Pancreas (tissue), 10 donors: ENCODE data around the gene WASHC2A. TPM values are rescaled to one million over a fixed set of nuclear protein-coding genes. Genes with fewer than 3 reads are reported as not detected.
"Not testable (repeated sequence)": the region's sequence is repeated elsewhere in the genome, so short reads cannot be mapped to it uniquely, and the experiment has no call there.

ENCODE experiments used
- ATAC-seq, 4 donors: fragments of 200-7000 bp; cut with Tn5 transposase; one replicate each; pipeline versions ENCODE4 v1.8.0 to v1.9.1; 2020; ENCODE audit warnings: mild to moderate bottlenecking in 4 of 4, moderate library complexity in 4 of 4
- DNase-seq, 6 donors: peaks; one replicate each; pipeline ENCODE4 v3.0.0-alpha.2; 2020
- FAIRE-seq: peaks from 2 replicates; lab custom pipeline; 2012; peaks lifted over from hg19 to GRCh38; lab: Jason Lieb, UNC
- H3K27ac ChIP-seq, 4 donors: fragments of 200-600 bp; sonication (generic); 1 replicate in 3 of 4; 2 replicates in 1 of 4; pipeline versions ENCODE4 v1.5.0 to v1.8.0; 2020
- H3K27me3 ChIP-seq, 4 donors: fragments of 200-600 bp; one replicate each; pipeline ENCODE4 v1.8.0; 2021
- H3K36me3 ChIP-seq, 3 donors: fragments of 200-600 bp; sonication (generic) in 1 of 3; one replicate each; pipeline versions ENCODE4 v1.5.0 to v1.8.0; 2020 to 2021
- H3K4me1 ChIP-seq, 3 donors: fragments of 200-600 bp; one replicate each; pipeline ENCODE4 v1.8.0; 2021
- H3K4me3 ChIP-seq, 4 donors: fragments of 200-600 bp; sonication (generic) in 2 of 4; one replicate each; pipeline versions ENCODE4 v1.5.0 to v1.8.0; 2020 to 2021
- H3K9me3 ChIP-seq, 4 donors: fragments of 200-600 bp; one replicate each; pipeline ENCODE4 v1.8.0; 2021
- CTCF ChIP-seq, 4 donors: fragments of 200-600 bp; sonication (generic) in 3 of 4; IDR thresholded peaks; one replicate each; pipeline versions ENCODE4 v1.5.0 to v1.8.0; 2021; ENCODE audit warnings: antibody characterized with exemption in 4 of 4
- WGBS, 2 donors: extraction: QIAGEN DNeasy Blood & Tissue Kit; methylation state at CpG; one replicate each; pipeline ENCODE4 v1.1.7; 2013; 5-methylcytosine and 5-hydroxymethylcytosine counted together
- intact Hi-C, 3 donors: fragments of 100-400 bp; cut with DNase I; formaldehyde crosslinking; loops; one replicate each; pipeline versions ENCODE4 v1.11.1 to v1.14.2; 2022
- polyA plus RNA-seq, 2 donors: library from polyadenylated mRNA; stranded (reverse); fragments of 200-250 nt; gene quantifications; one replicate each; pipeline ENCODE4 v1.2.3, GENCODE V29; 2013
- total RNA-seq, 6 donors: library from RNA; stranded (reverse); fragmentation: NEBNext Ultra II Directional in 4 of 6; extraction: Animal tissue kit (Norgen Biotek cat#: 25700) in 4 of 6; gene quantifications; one replicate each; pipeline versions ENCODE4 v1.2.1 to v1.2.4, GENCODE V29; 2021 to 2023
- donor health status: healthy with polysubstance abuse.
- donor health status: DM: no; HTN: no; CAD: no; lungs with moderate emphysema.
- donor health status: DM: no; HTN: no; CAD: no.
- donor health status: control.
- donor health status: control.
- donor health status: Bipolar disorder and iron deficiency.
- donor health status: DM: yes; HTN: yes; CAD: no.
- donor health status: DM: no; HTN: no; CAD: no.
- donor health status: DM: no; HTN: no; CAD: no.
- donor health status: DM: yes; HTN: yes; CAD: no.

Gene WASHC2A
- total and polyA plus RNA-seq, 8 donors = 11.4 to 31.9 (median 15.0) TPM

- DNase-seq = no peak
- H3K36me3 ChIP-seq = no peaks in the 10 kb centered on the region
These were observed 40.6 kb upstream of the WASHC2A start for GRCh38 chr10:50027195-50027594.

GRCh38 chr10:50033481-50033880, 34.3 kb upstream of the WASHC2A start:
- H3K27ac ChIP-seq = no peak overlapping the region
- H3K4me1 ChIP-seq = no peaks in the 10 kb centered on the region
- H3K4me3 ChIP-seq = no peak overlapping the region
- ATAC-seq = no peak
- no peaks in the 10 kb centered on the region for H3K27me3 ChIP-seq
- 52 to 61% methylated on average over 3 of the region's 3 CpGs for WGBS, 2 donors
- intact Hi-C loops = no loop called here
- TF ChIP-seq CTCF (IDR thresholded peaks at IDR 0.05) = no peak
- H3K9me3 ChIP-seq = no peaks in the 10 kb centered on the region
- FAIRE-seq = no peak
- H3K36me3 ChIP-seq = no peaks in the 10 kb centered on the region
- no peak for DNase-seq

More at GRCh38 chr10:50027195-50027594, 40.6 kb upstream of the WASHC2A start:
- FAIRE-seq (no peak), ATAC-seq (no peak)
- intact Hi-C loops = no loop called here
- H3K4me3 ChIP-seq = no peak overlapping the region
- no peaks in the 10 kb centered on the region for H3K4me1 ChIP-seq
- no peaks in the 10 kb centered on the region for H3K9me3 ChIP-seq
- 80 to 86% methylated on average over 12 to 13 of the region's 13 CpGs for WGBS, 2 donors
- no peak for TF ChIP-seq CTCF (IDR thresholded peaks at IDR 0.05)
- H3K27me3 ChIP-seq = no peaks in the 10 kb centered on the region
- no peak overlapping the region for H3K27ac ChIP-seq

- H3K27ac ChIP-seq, H3K9me3 ChIP-seq, FAIRE-seq, DNase-seq, H3K4me1 ChIP-seq, ATAC-seq, intact Hi-C loops, H3K4me3 ChIP-seq, H3K27me3 ChIP-seq, H3K36me3 ChIP-seq: not testable (repeated sequence)
- WGBS, 2 donors = 45 to 75% methylated on average over 3 to 4 of the region's 4 CpGs
These were observed 32.4 kb upstream of the WASHC2A start for GRCh38 chr10:50035337-50035736.

DNA sequence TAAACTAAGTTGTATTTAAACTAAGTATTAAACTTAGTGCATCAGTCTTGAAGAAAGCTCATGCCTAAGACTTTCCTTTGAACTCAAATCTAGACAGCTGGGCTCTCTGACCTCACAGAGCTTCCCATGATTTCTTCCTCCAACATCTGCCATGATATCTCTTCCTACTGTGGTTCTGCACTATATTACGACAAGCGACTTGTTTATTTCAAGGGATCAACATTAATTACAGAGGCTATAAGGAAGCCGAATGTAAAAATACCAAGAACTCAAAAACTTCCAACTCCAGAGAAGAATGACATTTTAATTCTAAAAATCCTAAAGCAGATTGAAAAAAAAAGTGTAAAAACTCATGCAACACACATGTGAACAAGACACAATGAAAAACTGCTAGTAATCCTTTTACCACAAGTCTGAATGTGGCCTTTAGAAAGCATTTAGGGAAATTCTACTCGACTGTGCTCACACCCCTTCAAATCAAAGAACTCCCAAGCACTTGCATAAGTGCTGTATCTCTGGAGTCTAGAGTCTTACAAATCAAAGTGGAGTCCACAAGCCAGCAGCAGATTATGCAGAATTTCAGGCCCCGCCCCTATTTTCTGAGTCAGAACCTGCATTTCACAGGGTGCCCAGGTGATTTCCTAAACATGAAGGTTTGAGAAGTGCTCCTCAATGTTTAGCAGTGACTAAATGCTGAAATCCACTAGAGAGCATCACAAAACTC, 22.7 kb upstream of the WASHC2A start:
- DNase-seq (no peak), FAIRE-seq (no peak), ATAC-seq (no peak)
- H3K4me3 ChIP-seq = no peak overlapping the region
- no peaks in the 10 kb centered on the region for H3K36me3 ChIP-seq
- H3K4me1 ChIP-seq = no peaks in the 10 kb centered on the region
- WGBS, 2 donors = 59 to 67% methylated on average over 5 of the region's 5 CpGs
- H3K27me3 ChIP-seq = no peaks in the 10 kb centered on the region
- H3K9me3 ChIP-seq = no peaks in the 10 kb centered on the region
- TF ChIP-seq CTCF (IDR thresholded peaks at IDR 0.05) = no peak
- no peak overlapping the region for H3K27ac ChIP-seq
- intact Hi-C loops = no loop called here

DNA sequence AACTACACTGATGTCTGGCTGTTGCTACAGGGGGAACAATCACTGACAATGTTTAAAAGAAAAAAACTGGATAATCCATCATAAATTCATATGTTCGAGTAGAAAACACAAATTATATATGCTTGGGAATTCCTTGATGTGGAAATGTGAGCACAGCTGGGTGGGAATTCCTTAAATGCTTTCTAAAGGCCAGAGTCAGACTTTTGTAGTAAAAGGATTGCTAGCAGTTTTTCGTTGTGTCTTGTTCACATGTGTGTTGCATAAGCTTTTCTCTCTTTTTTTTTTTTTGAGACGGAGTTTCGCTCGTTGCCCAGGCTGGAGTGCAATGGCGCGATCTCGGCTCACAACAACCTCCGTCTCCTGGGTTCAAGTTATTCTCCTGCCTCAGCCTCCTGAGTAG, 21.3 kb upstream of the WASHC2A start:
- H3K27ac ChIP-seq, H3K4me3 ChIP-seq, ATAC-seq, H3K4me1 ChIP-seq, H3K27me3 ChIP-seq, intact Hi-C loops, H3K36me3 ChIP-seq, H3K9me3 ChIP-seq, DNase-seq, FAIRE-seq: not testable (repeated sequence)
- 70 to 83% methylated on average over 9 of the region's 9 CpGs for WGBS, 2 donors

GRCh38 chr10:50047594-50047993, 20.2 kb upstream of the WASHC2A start:
- intact Hi-C loops, H3K9me3 ChIP-seq, H3K27ac ChIP-seq, FAIRE-seq, ATAC-seq, H3K27me3 ChIP-seq, DNase-seq, H3K4me3 ChIP-seq, H3K36me3 ChIP-seq, H3K4me1 ChIP-seq: not testable (repeated sequence)
- 76 to 83% methylated on average over 3 to 5 of the region's 5 CpGs for whole genome bisulfite sequencing, 2 donors

DNA sequence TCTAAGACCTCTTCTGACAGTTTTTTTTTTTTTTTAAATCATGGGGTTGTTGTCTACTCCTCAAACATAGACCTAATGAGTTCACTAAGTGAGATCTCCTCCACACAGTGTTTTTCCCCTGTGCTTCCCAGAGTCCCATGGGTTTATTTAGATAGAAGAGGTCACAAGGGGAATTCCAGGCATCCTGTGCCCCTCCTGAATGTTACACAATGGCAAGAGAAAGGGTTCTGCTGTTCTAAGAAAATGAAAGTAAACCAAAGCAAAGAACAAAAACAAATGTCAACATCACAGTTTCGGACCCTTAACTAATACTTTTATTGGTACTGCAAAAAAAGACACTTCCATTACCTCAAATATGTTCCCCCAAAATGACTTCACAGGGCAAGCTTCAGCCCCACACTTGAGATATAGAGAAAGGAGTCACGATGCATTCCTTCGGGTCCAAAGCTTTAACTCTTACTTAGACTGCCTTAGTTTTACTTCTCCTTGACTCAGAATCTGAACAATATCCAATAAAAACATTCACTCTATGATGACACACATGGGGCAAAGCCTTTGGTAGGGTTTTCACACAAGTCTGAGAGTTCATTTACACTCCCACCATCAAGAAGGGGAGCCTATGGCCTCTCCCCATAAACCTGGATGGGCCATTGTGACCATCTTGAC, 15.6 kb upstream of the WASHC2A start:
- H3K9me3 ChIP-seq, H3K36me3 ChIP-seq, H3K27ac ChIP-seq, DNase-seq, FAIRE-seq, H3K27me3 ChIP-seq, H3K4me3 ChIP-seq, H3K4me1 ChIP-seq, intact Hi-C loops: not testable (repeated sequence)
- ATAC-seq = peak in 1 of 4 donors; percentile 74
- 58 to 74% methylated on average over 3 of the region's 3 CpGs for WGBS, 2 donors

- FAIRE-seq, DNase-seq, H3K36me3 ChIP-seq, intact Hi-C loops, H3K9me3 ChIP-seq, H3K4me1 ChIP-seq, H3K4me3 ChIP-seq, ATAC-seq, H3K27me3 ChIP-seq, H3K27ac ChIP-seq: not testable (repeated sequence)
- WGBS, 2 donors = 59 to 62% methylated on average over 5 to 6 of the region's 6 CpGs
These were observed 14.9 kb upstream of the WASHC2A start for GRCh38 chr10:50052778-50053376.
